Parathyroid adenoma (tissue), 2 donors: Measurements from ENCODE around the gene ADGRV1.
"Not testable (repeated sequence)": the region's sequence is repeated elsewhere in the genome, so short reads cannot be mapped to it uniquely, and the experiment has no call there.

Experiments
- H2AFZ ChIP-seq: fragments of 300-600 bp; sonication (generic); one replicate; pipeline ENCODE4 v1.7.0; 2017; ENCODE audit warnings: antibody characterized with exemption, mild to moderate bottlenecking
- H3K27ac ChIP-seq: fragments of 300-600 bp; sonication (generic); one replicate; pipeline ENCODE4 v1.7.0; 2017
- H3K27me3 ChIP-seq: fragments of 300-600 bp; sonication (generic); one replicate; pipeline ENCODE4 v1.7.0; 2017; ENCODE audit warnings: low read length; ENCODE audit not compliant: control insufficient read depth, insufficient read depth
- H3K36me3 ChIP-seq: fragments of 300-600 bp; sonication (generic); one replicate; pipeline ENCODE4 v1.7.0; 2017; ENCODE audit warnings: low read length; ENCODE audit not compliant: control insufficient read depth, insufficient read depth
- H3K4me1 ChIP-seq: fragments of 300-600 bp; sonication (generic); one replicate; pipeline ENCODE4 v1.7.0; 2017; ENCODE audit warnings: control low read depth
- H3K4me2 ChIP-seq: fragments of 300-600 bp; sonication (generic); one replicate; pipeline ENCODE4 v1.7.0; 2017; ENCODE audit warnings: low read length
- H3K4me3 ChIP-seq: fragments of 300-600 bp; sonication (generic); one replicate; pipeline ENCODE4 v1.7.0; 2017; ENCODE audit warnings: low read depth, low read length
- H3K79me2 ChIP-seq: fragments of 300-600 bp; sonication (generic); one replicate; pipeline ENCODE4 v1.7.0; 2017; ENCODE audit warnings: control low read depth
- H3K9ac ChIP-seq: fragments of 300-600 bp; sonication (generic); one replicate; pipeline ENCODE4 v1.7.0; 2017; ENCODE audit warnings: mild to moderate bottlenecking
- H3K9me3 ChIP-seq: fragments of 300-600 bp; sonication (generic); one replicate; pipeline ENCODE4 v1.7.0; 2017; ENCODE audit warnings: low read length; ENCODE audit not compliant: control insufficient read depth
- TF ChIP-seq, protein P1 (sequence below): fragments of 300-600 bp; sonication (generic); IDR thresholded peaks from one replicate; pipeline ENCODE4 v1.7.0; 2017; ENCODE audit warnings: antibody characterized with exemption, mild to moderate bottlenecking
- donor health status: primary hyperparathyroidism.

ADGRV1 gene

DNA sequence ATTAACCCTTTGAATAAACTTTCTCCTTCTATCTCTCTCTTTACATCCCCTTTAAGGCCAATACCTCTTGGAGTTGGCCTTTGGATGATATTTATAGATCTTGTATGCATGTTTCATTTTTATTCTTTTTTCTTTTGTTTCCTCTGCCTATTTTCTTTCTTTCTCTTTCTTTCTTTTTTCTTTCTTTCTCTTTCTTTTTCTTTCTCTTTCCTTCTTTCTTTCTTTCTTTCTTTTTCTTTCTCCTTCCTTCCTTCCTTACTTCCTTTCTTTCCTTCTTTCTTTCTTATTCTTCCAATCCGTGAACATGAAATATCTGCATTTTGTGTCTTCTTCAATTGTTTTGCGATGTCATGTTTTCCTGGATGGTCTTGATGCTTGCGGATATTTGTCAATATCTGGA lies 276.1 kb downstream of the ADGRV1 start:
- no peak overlapping the region for H3K9ac ChIP-seq
- no peaks in the 10 kb centered on the region for H3K9me3 ChIP-seq
- H3K27me3 ChIP-seq, result no peaks in the 10 kb centered on the region
- H2AFZ ChIP-seq, result no peak overlapping the region
- no peaks in the 10 kb centered on the region for H3K79me2 ChIP-seq
- TF ChIP-seq, protein P1, sequence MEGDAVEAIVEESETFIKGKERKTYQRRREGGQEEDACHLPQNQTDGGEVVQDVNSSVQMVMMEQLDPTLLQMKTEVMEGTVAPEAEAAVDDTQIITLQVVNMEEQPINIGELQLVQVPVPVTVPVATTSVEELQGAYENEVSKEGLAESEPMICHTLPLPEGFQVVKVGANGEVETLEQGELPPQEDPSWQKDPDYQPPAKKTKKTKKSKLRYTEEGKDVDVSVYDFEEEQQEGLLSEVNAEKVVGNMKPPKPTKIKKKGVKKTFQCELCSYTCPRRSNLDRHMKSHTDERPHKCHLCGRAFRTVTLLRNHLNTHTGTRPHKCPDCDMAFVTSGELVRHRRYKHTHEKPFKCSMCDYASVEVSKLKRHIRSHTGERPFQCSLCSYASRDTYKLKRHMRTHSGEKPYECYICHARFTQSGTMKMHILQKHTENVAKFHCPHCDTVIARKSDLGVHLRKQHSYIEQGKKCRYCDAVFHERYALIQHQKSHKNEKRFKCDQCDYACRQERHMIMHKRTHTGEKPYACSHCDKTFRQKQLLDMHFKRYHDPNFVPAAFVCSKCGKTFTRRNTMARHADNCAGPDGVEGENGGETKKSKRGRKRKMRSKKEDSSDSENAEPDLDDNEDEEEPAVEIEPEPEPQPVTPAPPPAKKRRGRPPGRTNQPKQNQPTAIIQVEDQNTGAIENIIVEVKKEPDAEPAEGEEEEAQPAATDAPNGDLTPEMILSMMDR, result no peak
- H3K27ac ChIP-seq, result no peak overlapping the region
- H3K36me3 ChIP-seq, result no peaks in the 10 kb centered on the region
- H3K4me1 ChIP-seq, result no peaks in the 10 kb centered on the region
- no peak overlapping the region for H3K4me2 ChIP-seq
- H3K4me3 ChIP-seq, result no peak overlapping the region

DNA sequence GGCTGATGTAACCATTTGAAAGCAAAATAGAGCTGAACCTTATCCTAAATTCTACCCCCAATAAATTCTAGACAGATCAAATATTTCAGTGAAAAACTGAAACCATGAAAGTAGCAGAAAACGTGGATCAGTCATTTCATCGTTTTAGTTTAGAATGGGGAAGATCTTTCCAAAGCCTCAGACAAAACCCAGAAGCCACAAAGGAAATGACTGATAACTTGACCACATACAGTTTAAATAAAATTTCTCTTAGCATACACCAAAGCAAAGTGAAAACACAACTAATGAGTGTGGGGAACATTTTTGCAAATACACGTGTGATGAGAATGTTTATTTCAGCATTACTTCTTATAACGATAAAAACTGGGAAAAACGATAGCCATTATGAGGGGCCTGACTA lies 284.8 kb downstream of the ADGRV1 start:
- no peak overlapping the region for H2AFZ ChIP-seq
- no peak overlapping the region for H3K4me3 ChIP-seq
- no peak overlapping the region for H3K9ac ChIP-seq
- H3K4me1 ChIP-seq, result no peaks in the 10 kb centered on the region
- H3K79me2 ChIP-seq, result no peaks in the 10 kb centered on the region
- no peaks in the 10 kb centered on the region for H3K9me3 ChIP-seq
- H3K27me3 ChIP-seq, result no peaks in the 10 kb centered on the region
- no peaks in the 10 kb centered on the region for H3K36me3 ChIP-seq
- no peak overlapping the region for H3K27ac ChIP-seq
- no peak overlapping the region for H3K4me2 ChIP-seq
- TF ChIP-seq, protein P1, result no peak

DNA sequence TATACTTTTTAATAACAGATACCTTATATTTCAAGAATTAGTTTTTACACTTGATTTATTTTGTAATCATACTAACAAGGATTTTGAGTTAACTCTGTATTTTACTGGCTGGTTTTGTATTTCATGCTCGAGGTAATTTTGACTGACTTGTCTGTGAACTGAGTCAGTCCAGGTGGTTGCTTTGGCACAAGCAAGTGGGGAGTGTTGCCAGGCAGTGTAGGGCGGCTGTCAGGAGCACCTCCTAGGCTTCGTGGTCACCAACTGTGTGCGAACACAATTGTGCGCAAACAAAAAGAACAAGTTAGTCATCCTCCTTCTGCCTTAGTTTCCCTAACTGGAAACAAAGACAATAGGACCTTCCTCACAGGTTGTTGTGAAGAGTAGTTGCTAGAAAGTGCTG lies 286.3 kb downstream of the ADGRV1 start:
- Histone ChIP-seq H3K4me2 (no peak overlapping the region), H3K9ac (no peak overlapping the region), H3K36me3 (no peaks in the 10 kb centered on the region), H3K79me2 (no peaks in the 10 kb centered on the region), H2AFZ (no peak overlapping the region), H3K9me3 (no peaks in the 10 kb centered on the region), H3K4me3 (no peak overlapping the region), H3K4me1 (no peaks in the 10 kb centered on the region), H3K27me3 (no peaks in the 10 kb centered on the region), H3K27ac (no peak overlapping the region)
- TF ChIP-seq, protein P1, result no peak

DNA sequence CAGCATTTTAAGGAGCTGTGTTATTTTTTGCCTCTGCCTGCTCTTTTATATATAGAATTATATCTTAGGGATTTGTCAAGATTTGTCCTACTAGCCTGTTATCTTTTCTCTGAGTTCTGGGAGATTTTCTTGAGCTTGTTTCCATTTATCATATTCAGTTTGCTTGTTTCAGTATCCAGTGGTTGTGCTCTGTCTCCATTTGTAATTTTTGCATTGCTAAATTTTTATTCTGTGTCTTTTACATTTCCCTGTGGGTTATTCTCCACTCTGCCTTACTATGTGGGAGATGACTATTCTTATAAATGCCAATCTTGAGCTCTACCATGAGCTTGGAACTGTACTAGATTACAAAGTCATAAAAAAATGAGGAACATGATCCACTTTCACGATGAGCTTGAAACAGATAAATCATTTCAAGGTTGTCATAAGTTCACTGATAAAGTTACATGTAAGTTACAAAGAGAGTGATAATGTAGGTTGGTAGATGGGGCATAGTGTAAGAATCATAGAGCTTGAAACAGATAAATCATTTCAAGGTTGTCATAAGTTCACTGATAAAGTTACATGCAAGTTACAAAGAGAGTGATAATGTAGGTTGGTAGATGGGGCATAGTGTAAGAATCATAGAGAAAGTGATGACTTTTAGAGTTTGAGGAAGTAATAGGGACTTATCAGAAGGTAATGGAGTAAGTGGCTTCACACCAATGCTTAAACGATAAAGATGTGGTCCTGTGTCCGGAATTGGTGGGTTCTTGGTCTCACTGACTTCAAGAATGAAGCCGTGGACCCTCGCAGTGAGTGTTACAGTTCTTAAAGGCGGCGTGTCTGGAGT lies 287.3 kb downstream of the ADGRV1 start:
- TF ChIP-seq, protein P1, result no peak
- no peaks in the 10 kb centered on the region for H3K36me3 ChIP-seq
- H3K4me2 ChIP-seq, result no peak overlapping the region
- no peak overlapping the region for H2AFZ ChIP-seq
- H3K4me1 ChIP-seq, result no peaks in the 10 kb centered on the region
- no peaks in the 10 kb centered on the region for H3K27me3 ChIP-seq
- no peak overlapping the region for H3K4me3 ChIP-seq
- H3K9ac ChIP-seq, result no peak overlapping the region
- H3K79me2 ChIP-seq, result no peaks in the 10 kb centered on the region
- no peak overlapping the region for H3K27ac ChIP-seq
- H3K9me3 ChIP-seq, result no peaks in the 10 kb centered on the region

DNA sequence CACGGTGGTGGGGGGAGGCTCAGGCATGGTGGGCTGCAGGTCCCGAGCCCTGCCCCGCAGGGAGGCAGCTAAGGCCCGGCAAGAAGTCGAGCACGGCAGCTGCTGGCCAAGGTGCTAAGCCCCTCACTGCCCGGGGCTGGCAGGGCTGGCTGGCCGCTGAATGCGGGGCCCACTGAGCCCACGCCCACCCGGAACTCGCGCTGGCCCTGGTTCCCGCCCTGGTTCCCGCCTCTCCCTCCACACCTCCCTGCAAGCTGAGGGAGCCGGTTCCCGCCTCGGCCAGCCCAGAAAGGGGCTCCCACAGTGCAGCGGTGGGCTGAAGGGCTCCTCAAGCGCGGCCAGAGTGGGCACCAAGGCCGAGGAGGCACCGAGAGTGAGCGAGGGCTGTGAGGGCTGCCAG lies 289.0 kb downstream of the ADGRV1 start:
- not testable (repeated sequence) for H3K27ac ChIP-seq, H3K9ac ChIP-seq, H3K36me3 ChIP-seq, H3K79me2 ChIP-seq, H3K4me3 ChIP-seq, H3K4me2 ChIP-seq, H3K4me1 ChIP-seq, H3K9me3 ChIP-seq, H2AFZ ChIP-seq, H3K27me3 ChIP-seq
